GM19467 (cell line): ENCODE measurements around the gene NAALADL2.
"Not testable (repeated sequence)": the region's sequence is repeated elsewhere in the genome, so short reads cannot be mapped to it uniquely, and the experiment has no call there.

Source experiments
- ATAC-seq: cut with Tn5 transposase; IDR thresholded peaks from one replicate; pipeline ENCODE4 v1.9.1; 2021; ENCODE audit warnings: mild to moderate bottlenecking, moderate library complexity; ENCODE audit not compliant: unreplicated experiment

NAALADL2 gene

GRCh38 chr3:175068587-175068986, 209.5 kb downstream of the NAALADL2 start:
- no peak for ATAC-seq

GRCh38 chr3:175070946-175071345, 211.8 kb downstream of the NAALADL2 start:
- ATAC-seq, result no peak

GRCh38 chr3:175073219-175073905, 214.2 kb downstream of the NAALADL2 start:
- ATAC-seq, result no peak

- no peak for ATAC-seq
Measured at GRCh38 chr3:175075269-175075668, 216.1 kb downstream of the NAALADL2 start.

- no peak for ATAC-seq
Measured at GRCh38 chr3:175077216-175077615, 218.1 kb downstream of the NAALADL2 start.

GRCh38 chr3:175082631-175083030, 223.5 kb downstream of the NAALADL2 start:
- no peak for ATAC-seq

GRCh38 chr3:175087128-175087527, 228.0 kb downstream of the NAALADL2 start:
- ATAC-seq, result not testable (repeated sequence)

GRCh38 chr3:175088766-175089380, 229.7 kb downstream of the NAALADL2 start:
- no peak for ATAC-seq

GRCh38 chr3:175091426-175092114, 232.4 kb downstream of the NAALADL2 start:
- no peak for ATAC-seq

GRCh38 chr3:175093748-175094147, 234.6 kb downstream of the NAALADL2 start:
- ATAC-seq, result no peak

GRCh38 chr3:175094344-175094743, 235.2 kb downstream of the NAALADL2 start:
- ATAC-seq, result no peak

GRCh38 chr3:175098644-175099043, 239.5 kb downstream of the NAALADL2 start:
- no peak for ATAC-seq

- ATAC-seq, result no peak
Measured at GRCh38 chr3:175102161-175102560, 243.0 kb downstream of the NAALADL2 start.

- no peak for ATAC-seq
Measured at GRCh38 chr3:175103298-175103697, 244.2 kb downstream of the NAALADL2 start.

GRCh38 chr3:175105066-175105465, 245.9 kb downstream of the NAALADL2 start:
- no peak for ATAC-seq

- ATAC-seq, result no peak
Measured at GRCh38 chr3:175107231-175107630, 248.1 kb downstream of the NAALADL2 start.

- no peak for ATAC-seq
Measured at GRCh38 chr3:175107995-175108394, 248.9 kb downstream of the NAALADL2 start.

- ATAC-seq, result no peak
Measured at GRCh38 chr3:175108613-175109151, 249.5 kb downstream of the NAALADL2 start.

GRCh38 chr3:175111036-175111435, 251.9 kb downstream of the NAALADL2 start:
- ATAC-seq, result no peak

- ATAC-seq, result no peak
Measured at GRCh38 chr3:175118382-175118941, 259.3 kb downstream of the NAALADL2 start.

- no peak for ATAC-seq
Measured at GRCh38 chr3:175121225-175121624, 262.1 kb downstream of the NAALADL2 start.
